Lung (tissue), 12 donors: ENCODE measurements around the gene CTAG1A. TPM values are rescaled to one million over a fixed set of nuclear protein-coding genes. Genes with fewer than 3 reads are reported as not detected.
"Not testable (repeated sequence)": the region's sequence is repeated elsewhere in the genome, so short reads cannot be mapped to it uniquely, and the experiment has no call there.

Experiments
- ATAC-seq: fragments of 200-7000 bp; cut with Tn5 transposase; one replicate; pipeline ENCODE4 v1.9.1; 2020; ENCODE audit warnings: moderate number of reproducible peaks; ENCODE audit not compliant: insufficient read depth, low FRiP score
- DNase-seq, 3 donors: peaks; one replicate each; pipeline ENCODE4 v3.0.0-alpha.2; 2013 to 2017
- H3K27ac ChIP-seq, 2 donors: one replicate each; pipeline ENCODE4 v1.5.1; 2013; ENCODE audit warnings: mild to moderate bottlenecking in 2 of 2, moderate library complexity in 2 of 2, control low read depth in 1 of 2, inconsistent platforms in 1 of 2, low read depth in 1 of 2, low read length in 1 of 2
- H3K27me3 ChIP-seq, 3 donors: one replicate each; pipeline ENCODE4 v1.5.1; 2013; ENCODE audit warnings: low read length in 2 of 3; ENCODE audit not compliant: control insufficient read depth in 3 of 3, insufficient read depth in 3 of 3
- H3K36me3 ChIP-seq, 4 donors: one replicate each; pipeline ENCODE4 v1.5.1; 2013; ENCODE audit warnings: low read length in 4 of 4, mild to moderate bottlenecking in 1 of 4, moderate library complexity in 1 of 4; ENCODE audit not compliant: control insufficient read depth in 4 of 4, insufficient read depth in 4 of 4
- H3K4me1 ChIP-seq, 5 donors: one replicate each; pipeline ENCODE4 v1.5.1; 2013; ENCODE audit warnings: low read length in 5 of 5, mild to moderate bottlenecking in 2 of 5, moderate library complexity in 1 of 5; ENCODE audit not compliant: control insufficient read depth in 5 of 5, insufficient read depth in 5 of 5
- H3K4me3 ChIP-seq: one replicate; pipeline ENCODE4 v1.5.1; 2013; ENCODE audit warnings: mild to moderate bottlenecking, control low read depth, moderate library complexity
- H3K9ac ChIP-seq, 2 donors: one replicate each; pipeline ENCODE4 v1.5.1; 2013; ENCODE audit warnings: low read length in 2 of 2, control low read depth in 1 of 2; ENCODE audit not compliant: insufficient read depth in 1 of 2
- H3K9me3 ChIP-seq, 4 donors: one replicate each; pipeline ENCODE4 v1.5.1; 2013; ENCODE audit warnings: low read length in 3 of 4, mild to moderate bottlenecking in 1 of 4, moderate library complexity in 1 of 4; ENCODE audit not compliant: control insufficient read depth in 4 of 4, insufficient read depth in 3 of 4
- CTCF ChIP-seq: IDR thresholded peaks from 2 replicates; pipeline ENCODE4 v1.5.1; 2012; ENCODE audit warnings: mild to moderate bottlenecking; ENCODE audit errors: control extremely low read depth, extremely low read depth
- WGBS, 2 donors: extraction: QIAGEN DNeasy Blood & Tissue Kit; methylation state at CpG; one replicate each; pipeline ENCODE4 v1.1.7; 2013; 5-methylcytosine and 5-hydroxymethylcytosine counted together
- polyA plus RNA-seq, 2 donors: library from polyadenylated mRNA; stranded (reverse); fragments of 200-250 nt; gene quantifications; one replicate each; pipeline ENCODE4 v1.2.1, GENCODE V29; 2013
- total RNA-seq, 2 donors: library from RNA; depleted of rRNA in 1 of 2; stranded (reverse); fragments of >200 nt in 1 of 2; gene quantifications; one replicate each; pipeline ENCODE4 v1.2.1, GENCODE V29; 2014 to 2021
- donor health status: control.
- donor health status: control.
- donor health status: Bipolar disorder and iron deficiency.
- donor health status: healthy.
- donor health status: DM: yes; HTN: yes; CAD: no.

CTAG1A gene
- total and polyA plus RNA-seq, 4 donors = not detected

DNA sequence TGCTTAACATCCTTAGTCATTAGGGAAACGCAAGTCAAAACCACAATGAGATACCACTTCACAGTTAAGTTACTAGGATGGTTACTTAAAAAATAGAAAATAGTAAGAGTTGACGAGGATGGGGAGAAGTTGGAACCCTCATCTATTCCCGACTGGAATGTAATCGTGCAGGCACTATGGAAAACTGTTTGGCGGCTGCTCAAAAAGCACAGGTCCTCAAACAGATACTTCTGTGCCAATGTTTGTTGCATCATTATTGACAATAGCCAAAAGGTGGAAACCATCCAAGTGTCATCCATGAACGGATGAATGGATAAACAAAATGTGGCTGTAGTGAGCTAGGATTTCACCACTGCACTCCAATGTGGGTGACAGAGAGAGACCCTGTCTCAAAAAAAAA, 22.4 kb downstream of the CTAG1A start:
- no peak for TF ChIP-seq CTCF
- DNase-seq (no peak), ATAC-seq (no peak)
- H3K4me3 ChIP-seq = no peak overlapping the region
- peaks cover 0 to 5% (median 2%) of the 10 kb centered on the region in 4 donors for H3K9me3 ChIP-seq
- H3K36me3 ChIP-seq = no peaks in the 10 kb centered on the region
- no peaks in the 10 kb centered on the region for H3K4me1 ChIP-seq
- H3K27ac ChIP-seq = no peak overlapping the region
- no peaks in the 10 kb centered on the region for H3K27me3 ChIP-seq
- 50 to 60% methylated on average over 6 of the region's 6 CpGs for WGBS, 2 donors
- H3K9ac ChIP-seq = no peak overlapping the region

- H3K4me1 ChIP-seq, H3K27ac ChIP-seq, H3K9ac ChIP-seq, DNase-seq, ATAC-seq, H3K9me3 ChIP-seq, H3K36me3 ChIP-seq, H3K4me3 ChIP-seq, H3K27me3 ChIP-seq: not testable (repeated sequence)
- WGBS, 2 donors = 79 to 94% methylated on average over 9 to 11 of the region's 11 CpGs
These were observed 23.0 kb downstream of the CTAG1A start for GRCh38 chrX:154607976-154608375.

- H3K9me3 ChIP-seq, H3K27me3 ChIP-seq, H3K9ac ChIP-seq, H3K4me1 ChIP-seq, H3K27ac ChIP-seq, DNase-seq, ATAC-seq, H3K36me3 ChIP-seq, H3K4me3 ChIP-seq: not testable (repeated sequence)
- 77 to 80% methylated on average over 12 of the region's 12 CpGs for WGBS, 2 donors
These were observed 23.9 kb downstream of the CTAG1A start for GRCh38 chrX:154608823-154609222.

GRCh38 chrX:154611146-154611545, 26.2 kb downstream of the CTAG1A start:
- not testable (repeated sequence) for ATAC-seq, H3K27me3 ChIP-seq, H3K36me3 ChIP-seq, H3K4me1 ChIP-seq, H3K9me3 ChIP-seq, H3K4me3 ChIP-seq, H3K27ac ChIP-seq, DNase-seq, H3K9ac ChIP-seq
- WGBS, 2 donors = 88 to 91% methylated on average over 12 of the region's 12 CpGs

- not testable (repeated sequence) for DNase-seq, ATAC-seq, H3K27me3 ChIP-seq, H3K27ac ChIP-seq, H3K36me3 ChIP-seq, H3K4me3 ChIP-seq, H3K9ac ChIP-seq, H3K4me1 ChIP-seq, H3K9me3 ChIP-seq
- WGBS, 2 donors = 7 to 33% methylated on average over 4 to 5 of the region's 12 CpGs
These were observed 28.7 kb downstream of the CTAG1A start for GRCh38 chrX:154613586-154613985.

DNA sequence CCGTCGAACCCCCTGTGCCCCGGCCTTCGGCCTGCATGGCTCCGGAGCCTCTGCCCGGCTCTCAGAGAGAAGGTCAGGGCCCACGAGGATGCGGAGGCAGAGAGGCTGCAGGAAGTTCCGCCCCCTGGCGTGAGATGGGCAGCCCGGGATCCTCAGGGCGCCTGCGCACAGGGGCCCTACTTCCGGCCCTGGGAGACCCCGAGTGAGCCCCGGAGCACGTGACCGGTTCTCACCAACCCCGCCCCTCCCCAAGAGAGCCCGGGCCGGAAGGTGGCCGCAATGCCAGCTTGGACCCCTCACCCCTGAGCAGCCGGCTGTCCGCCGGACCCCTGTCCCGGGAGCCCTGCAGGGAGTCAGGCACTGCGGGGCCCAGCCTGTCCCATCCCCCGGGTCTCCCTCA, 34.2 kb downstream of the CTAG1A start, which contains the start of gene CTAG1B:
Gene CTAG1B, minus strand, starts transcription at position 101 of the 400 bp plus-strand sequence. Its CDS starts 64 bp downstream, at position 37.
- not testable (repeated sequence) for DNase-seq, H3K4me1 ChIP-seq, H3K9me3 ChIP-seq, H3K27me3 ChIP-seq, ATAC-seq, H3K4me3 ChIP-seq, H3K36me3 ChIP-seq, H3K27ac ChIP-seq, H3K9ac ChIP-seq
- WGBS, 2 donors = no CpG with 5 or more reads among the region's 28 CpGs

DNA sequence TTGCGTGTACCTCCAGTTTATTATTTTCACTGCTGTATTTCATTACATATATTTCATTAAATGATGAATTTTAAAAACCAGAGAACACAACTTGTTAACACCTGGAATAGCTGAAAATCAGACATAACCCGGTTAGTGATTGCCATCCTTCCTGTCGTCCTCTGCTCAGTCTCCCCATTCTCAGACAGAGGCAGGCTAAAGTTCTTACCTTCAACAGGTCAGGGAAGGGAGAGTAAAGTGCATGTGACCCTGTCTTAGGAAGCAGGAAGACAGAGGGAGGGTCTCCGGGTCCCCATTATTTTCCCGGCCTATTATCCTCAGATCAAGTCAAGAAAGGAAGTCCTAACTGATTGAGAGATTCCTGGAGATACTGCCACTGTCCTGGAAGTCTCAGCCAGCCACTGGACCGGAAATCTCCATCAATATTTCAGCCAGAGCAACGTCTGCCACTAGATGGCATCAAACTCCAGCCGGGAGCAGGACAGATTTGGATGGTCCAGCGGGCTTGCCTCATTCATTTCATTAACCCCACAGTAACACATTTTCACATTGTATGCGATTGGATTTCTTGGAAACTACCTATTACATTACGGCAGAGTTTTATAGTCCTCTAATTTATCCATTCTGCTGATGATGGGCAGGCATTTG, 36.0 kb downstream of the CTAG1A start:
- H3K9ac ChIP-seq, H3K4me1 ChIP-seq, DNase-seq, H3K9me3 ChIP-seq, H3K4me3 ChIP-seq, H3K27me3 ChIP-seq, H3K36me3 ChIP-seq, ATAC-seq, H3K27ac ChIP-seq: not testable (repeated sequence)
- 25 to 33% methylated on average over 1 to 3 of the region's 11 CpGs for WGBS, 2 donors
